B cell (primary cell): Measurements from ENCODE around the gene JARID2. TPM values are rescaled to one million over a fixed set of nuclear protein-coding genes. Genes with fewer than 3 reads are reported as not detected.
A peak's percentile ranks its signal among the peaks of the same experiment; 100 is the strongest.

ENCODE experiments used
- ATAC-seq: fragments of 200-7000 bp; cut with Tn5 transposase; one replicate; pipeline ENCODE4 v1.10.0; 2021; ENCODE audit warnings: low read depth, mild to moderate bottlenecking, moderate number of reproducible peaks, moderate library complexity
- CTCF ChIA-PET: fragments of 350-600 bp; sonication (Branson Sonifier 250); formaldehyde crosslinking; loops from one replicate; lab custom pipeline; 2021; ENCODE audit warnings: antibody characterized with exemption, inconsistent platforms; lab: Charles Lee
- POLR2A ChIA-PET: fragments of 350-600 bp; sonication (Branson Sonifier 250); formaldehyde crosslinking; loops from one replicate; lab custom pipeline; 2021; ENCODE audit warnings: antibody characterized with exemption; lab: Charles Lee
- DNase-seq: peaks from one replicate; pipeline ENCODE4 v3.0.0; 2013
- H2AFZ ChIP-seq: 2 replicates; pipeline ENCODE4 v1.6.1; 2012; ENCODE audit warnings: mild to moderate bottlenecking, low read depth, low read length; ENCODE audit not compliant: insufficient read depth, poor library complexity, severe bottlenecking
- H3K27ac ChIP-seq, 2 donors: 1 replicate in 1 of 2; 2 replicates in 1 of 2; pipeline ENCODE4 v1.5.1; 2012 to 2013; ENCODE audit warnings: low read length in 2 of 2, mild to moderate bottlenecking in 2 of 2, moderate library complexity in 1 of 2
- H3K27me3 ChIP-seq, 4 experiments: fragments of 200-600 bp in 1 of 4; sonication (generic) in 1 of 4; replicated peaks in 1 of 4; 1 replicate in 2 of 4; 2 replicates in 2 of 4; pipeline versions ENCODE4 v1.6.1 to v1.7.0; 2013 to 2016; ENCODE audit warnings: low read length in 3 of 4, mild to moderate bottlenecking in 2 of 4, mixed read lengths in 1 of 4, moderate library complexity in 1 of 4; ENCODE audit not compliant: insufficient read depth in 4 of 4, control insufficient read depth in 3 of 4; ENCODE audit errors: control extremely low read depth in 1 of 4
- H3K36me3 ChIP-seq, 2 experiments: replicated peaks in 1 of 2; 1 replicate in 1 of 2; 2 replicates in 1 of 2; pipeline versions ENCODE4 v1.6.1 to v1.7.1; 2013; ENCODE audit warnings: low read length in 1 of 2; ENCODE audit not compliant: insufficient read depth in 2 of 2, control insufficient read depth in 1 of 2; ENCODE audit errors: control extremely low read depth in 1 of 2, extremely low read depth in 1 of 2
- H3K4me1 ChIP-seq, 2 donors: fragments of 200-600 bp in 1 of 2; sonication (generic) in 1 of 2; 1 replicate in 1 of 2; 2 replicates in 1 of 2; pipeline versions ENCODE4 v1.5.1 to v1.6.1; 2013 to 2017; ENCODE audit warnings: low read length in 2 of 2; ENCODE audit not compliant: control insufficient read depth in 2 of 2, insufficient read depth in 2 of 2
- H3K4me2 ChIP-seq: replicated peaks from 2 replicates; pipeline ENCODE3; 2012; ENCODE audit warnings: mild to moderate bottlenecking, low read depth, low read length; ENCODE audit not compliant: poor library complexity, severe bottlenecking
- H3K4me3 ChIP-seq, 5 experiments: fragments of 200-600 bp in 1 of 5; sonication (generic) in 1 of 5; 1 replicate in 3 of 5; 2 replicates in 2 of 5; pipeline versions ENCODE4 v1.5.1 to v1.7.0; 2011 to 2016; ENCODE audit warnings: low read length in 4 of 5, mild to moderate bottlenecking in 4 of 5, low read depth in 2 of 5, control low read depth in 1 of 5, moderate library complexity in 1 of 5; ENCODE audit not compliant: insufficient read depth in 1 of 5; ENCODE audit errors: control extremely low read depth in 1 of 5, extremely low read depth in 1 of 5
- H3K79me2 ChIP-seq: fragments of 200-600 bp; sonication (generic); one replicate; pipeline ENCODE4 v1.6.0; 2016; ENCODE audit warnings: low read length; ENCODE audit not compliant: control insufficient read depth, insufficient read depth
- H3K9ac ChIP-seq: fragments of 200-600 bp; sonication (generic); 2 replicates; pipeline ENCODE4 v1.6.1; 2017; ENCODE audit warnings: mild to moderate bottlenecking, low read length, moderate library complexity
- H3K9me3 ChIP-seq, 3 donors: one replicate each; pipeline versions ENCODE4 v1.6.1 to v1.7.1; 2013; ENCODE audit warnings: low read length in 2 of 3; ENCODE audit not compliant: control insufficient read depth in 2 of 3, insufficient read depth in 1 of 3; ENCODE audit errors: control extremely low read depth in 1 of 3
- H4K20me1 ChIP-seq: 2 replicates; pipeline ENCODE4 v1.6.0; 2012; ENCODE audit warnings: mild to moderate bottlenecking, low read length; ENCODE audit not compliant: insufficient read depth, control insufficient read depth, poor library complexity, severe bottlenecking
- H3K27ac Mint-ChIP-seq: one replicate; pipeline ENCODE4 v1.8.0; 2021; ENCODE audit warnings: mixed read lengths
- H3K27me3 Mint-ChIP-seq: one replicate; pipeline ENCODE4 v1.8.0; 2021; ENCODE audit warnings: mixed read lengths
- H3K4me1 Mint-ChIP-seq: one replicate; pipeline ENCODE4 v1.8.0; 2021; ENCODE audit warnings: mixed read lengths
- H3K4me3 Mint-ChIP-seq: one replicate; pipeline ENCODE4 v1.8.0; 2021; ENCODE audit warnings: mixed read lengths
- H3K9me3 Mint-ChIP-seq: one replicate; pipeline ENCODE4 v1.8.0; 2022; ENCODE audit warnings: mixed read lengths; ENCODE audit not compliant: insufficient read depth
- EZH2 ChIP-seq: IDR thresholded peaks from 2 replicates; pipeline ENCODE4 v1.6.1; 2012; ENCODE audit warnings: borderline replicate concordance, low read depth, mild to moderate bottlenecking, moderate library complexity, low read length; ENCODE audit not compliant: insufficient read depth, poor library complexity, severe bottlenecking
- WGBS: methylation state at CpG from one replicate; pipeline ENCODE4 v1.1.5; 2013; ENCODE audit warnings: missing lambda C conversion rate; ENCODE audit not compliant: insufficient coverage; 5-methylcytosine and 5-hydroxymethylcytosine counted together
- intact Hi-C: fragments of 100-400 bp; cut with micrococcal nuclease; formaldehyde crosslinking; loops from one replicate; pipeline ENCODE4 v1.10.0; 2022
- polyA plus RNA-seq: library from polyadenylated mRNA; depleted of rRNA; stranded (reverse); fragments of >200 nt; gene quantifications from 2 replicates; pipeline ENCODE4 v1.2.3, GENCODE V29; 2012
- total RNA-seq, 2 donors: library from RNA; stranded (reverse); fragments of 120-200 nt in 1 of 2; gene quantifications; 1 replicate in 1 of 2; 2 replicates in 1 of 2; pipeline versions ENCODE4 v1.2.3 to v1.2.4, GENCODE V29; 2013 to 2022
- TF ChIP-seq, protein P1 (sequence below): fragments of 200-600 bp; IDR thresholded peaks from one replicate; pipeline ENCODE4 v1.8.0; 2022; ENCODE audit warnings: antibody characterized with exemption, mild to moderate bottlenecking

The JARID2 gene
- total and polyA plus RNA-seq, 2 donors (not counting 1 experiment from before 2014, with no cell fraction given), result 11.0 to 58.1 TPM

DNA sequence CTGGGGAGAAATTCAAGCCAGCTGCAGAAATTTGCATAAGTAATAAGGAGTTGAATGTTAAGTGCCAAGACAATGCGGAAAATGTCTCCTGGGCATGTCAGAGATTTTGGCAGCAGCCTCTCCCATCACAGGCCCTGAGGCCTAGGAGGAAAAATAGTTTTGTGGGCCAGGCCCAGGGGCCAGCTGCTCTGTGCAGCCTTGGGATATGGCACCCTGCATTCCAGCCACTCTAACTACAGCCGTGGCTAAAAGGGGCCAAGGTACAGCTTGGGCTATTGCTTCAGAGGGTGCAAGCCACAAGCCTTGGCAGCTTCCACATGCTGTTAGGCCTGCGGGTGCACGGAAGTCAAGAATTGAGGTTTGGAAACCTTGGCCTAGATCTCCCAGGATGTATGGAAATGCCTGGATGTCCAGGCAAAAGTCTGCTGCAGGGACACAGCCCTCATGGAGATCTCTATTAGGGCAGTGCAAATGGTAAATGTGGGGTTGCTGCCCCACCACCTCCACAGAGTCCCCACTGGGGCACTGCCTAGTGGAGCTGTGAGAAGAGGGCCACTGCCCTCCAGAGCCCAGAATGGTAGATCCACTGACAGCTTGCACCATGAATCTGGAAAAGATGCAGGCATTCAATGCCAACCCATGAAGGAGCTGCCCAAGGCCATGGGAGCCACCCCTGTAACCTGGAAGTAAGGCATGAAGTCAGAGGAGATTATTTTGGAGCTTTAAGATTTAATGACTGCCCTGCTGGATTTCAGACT is 290.5 kb downstream of the JARID2 start:
- H3K27me3 Mint-ChIP-seq, result no peaks in the 10 kb centered on the region
- intact Hi-C loops, result no loop called here
- peaks cover 0 to 5% (median 0%) of the 10 kb centered on the region in 3 donors for H3K9me3 ChIP-seq

DNA sequence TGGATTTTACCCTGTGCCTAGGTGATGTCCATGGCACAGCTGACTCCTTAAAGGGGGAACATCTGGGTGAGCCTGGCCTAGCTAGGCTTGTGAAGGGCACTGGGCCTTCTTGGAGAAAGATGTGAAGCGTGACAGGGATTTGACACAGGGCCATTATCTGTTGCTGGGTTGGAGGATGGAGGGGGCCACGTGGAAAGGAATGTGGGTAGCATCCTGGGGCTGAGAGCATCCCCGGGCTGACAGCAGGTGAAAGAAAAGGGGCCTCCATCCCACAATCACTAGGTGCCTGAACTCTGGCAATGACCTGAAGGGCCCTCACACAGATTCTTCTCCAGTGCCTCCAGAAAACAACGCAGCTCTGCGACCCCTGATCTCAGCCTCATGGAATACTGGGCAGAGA is 292.2 kb downstream of the JARID2 start:
- WGBS, result 96% methylated on average over 2 of the region's 5 CpGs
- H3K4me1 Mint-ChIP-seq, result peaks cover 51% of the 10 kb centered on the region

More for the DNA sequence above, 290.5 kb downstream of the JARID2 start:
- TF ChIP-seq, protein P1, sequence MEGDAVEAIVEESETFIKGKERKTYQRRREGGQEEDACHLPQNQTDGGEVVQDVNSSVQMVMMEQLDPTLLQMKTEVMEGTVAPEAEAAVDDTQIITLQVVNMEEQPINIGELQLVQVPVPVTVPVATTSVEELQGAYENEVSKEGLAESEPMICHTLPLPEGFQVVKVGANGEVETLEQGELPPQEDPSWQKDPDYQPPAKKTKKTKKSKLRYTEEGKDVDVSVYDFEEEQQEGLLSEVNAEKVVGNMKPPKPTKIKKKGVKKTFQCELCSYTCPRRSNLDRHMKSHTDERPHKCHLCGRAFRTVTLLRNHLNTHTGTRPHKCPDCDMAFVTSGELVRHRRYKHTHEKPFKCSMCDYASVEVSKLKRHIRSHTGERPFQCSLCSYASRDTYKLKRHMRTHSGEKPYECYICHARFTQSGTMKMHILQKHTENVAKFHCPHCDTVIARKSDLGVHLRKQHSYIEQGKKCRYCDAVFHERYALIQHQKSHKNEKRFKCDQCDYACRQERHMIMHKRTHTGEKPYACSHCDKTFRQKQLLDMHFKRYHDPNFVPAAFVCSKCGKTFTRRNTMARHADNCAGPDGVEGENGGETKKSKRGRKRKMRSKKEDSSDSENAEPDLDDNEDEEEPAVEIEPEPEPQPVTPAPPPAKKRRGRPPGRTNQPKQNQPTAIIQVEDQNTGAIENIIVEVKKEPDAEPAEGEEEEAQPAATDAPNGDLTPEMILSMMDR, result no peak
- Histone ChIP-seq H3K4me3 (no peak overlapping the region), H3K4me2 (no peak overlapping the region), H2AFZ (no peak overlapping the region), H3K27ac (no peak overlapping the region), H4K20me1 (peaks cover 10% of the 10 kb centered on the region), H3K79me2 (peaks cover 66% of the 10 kb centered on the region), H3K36me3 (peaks cover 0 to 19% of the 10 kb centered on the region in 2 experiments), H3K27me3 (no peaks in the 10 kb centered on the region), H3K4me1 (peaks cover 3 to 4% of the 10 kb centered on the region in 2 donors), H3K9ac (no peak overlapping the region)
- ChIA-PET CTCF (interaction anchor here (1.7 kb wide), 1 partner anchor 88 kb away, joined by 3 read pairs; no protein-coding TSS in a partner anchor), POLR2A (interaction anchor here (0.7 kb wide), 1 partner anchor 140 kb away, joined by 3 read pairs; no protein-coding TSS in a partner anchor)
- ATAC-seq, result no peak
- H3K4me3 Mint-ChIP-seq, result no peak overlapping the region
- peaks cover 48% of the 10 kb centered on the region for H3K4me1 Mint-ChIP-seq
- no peak for DNase-seq
- H3K9me3 Mint-ChIP-seq, result no peaks in the 10 kb centered on the region
- H3K27ac Mint-ChIP-seq, result no peak overlapping the region
- WGBS, result 100% methylated on average over 4 of the region's 4 CpGs

More for the DNA sequence above, 292.2 kb downstream of the JARID2 start:
- Mint-ChIP-seq H3K4me3 (no peak overlapping the region), H3K27me3 (no peaks in the 10 kb centered on the region), H3K27ac (peak overlapping the region; percentile 50), H3K9me3 (no peaks in the 10 kb centered on the region)
- H3K9me3 ChIP-seq, result peaks cover 0 to 5% (median 0%) of the 10 kb centered on the region in 3 donors
- DNase-seq (no peak), ATAC-seq (no peak)
- no peak for TF ChIP-seq EZH2
- no peak overlapping the region for H3K27ac ChIP-seq
- peaks cover 4% of the 10 kb centered on the region in 2 donors for H3K4me1 ChIP-seq
- peaks cover 10% of the 10 kb centered on the region for H4K20me1 ChIP-seq
- ChIA-PET CTCF (interaction anchor here (1.7 kb wide), 1 partner anchor 87 kb away, joined by 3 read pairs; no protein-coding TSS in a partner anchor), POLR2A (no interaction called here)
- H3K79me2 ChIP-seq, result peaks cover 73% of the 10 kb centered on the region
- no peak overlapping the region for H3K9ac ChIP-seq
- no peak overlapping the region for H3K4me2 ChIP-seq
- peaks cover 0 to 7% of the 10 kb centered on the region in 2 experiments for H3K36me3 ChIP-seq
- H2AFZ ChIP-seq, result no peak overlapping the region
- no peaks in the 10 kb centered on the region for H3K27me3 ChIP-seq
- intact Hi-C loops, result no loop called here
- no peak overlapping the region for H3K4me3 ChIP-seq
